ENCODE measurements around the gene MASTL. TPM values are rescaled to one million over a fixed set of nuclear protein-coding genes. Genes with fewer than 3 reads are reported as not detected.
"Not testable (repeated sequence)": the region's sequence is repeated elsewhere in the genome, so short reads cannot be mapped to it uniquely, and the experiment has no call there.

Gene MASTL
- total RNA-seq, 4 donors from 2014 or later: 7.2 to 13.0 (median 9.9) TPM

DNA sequence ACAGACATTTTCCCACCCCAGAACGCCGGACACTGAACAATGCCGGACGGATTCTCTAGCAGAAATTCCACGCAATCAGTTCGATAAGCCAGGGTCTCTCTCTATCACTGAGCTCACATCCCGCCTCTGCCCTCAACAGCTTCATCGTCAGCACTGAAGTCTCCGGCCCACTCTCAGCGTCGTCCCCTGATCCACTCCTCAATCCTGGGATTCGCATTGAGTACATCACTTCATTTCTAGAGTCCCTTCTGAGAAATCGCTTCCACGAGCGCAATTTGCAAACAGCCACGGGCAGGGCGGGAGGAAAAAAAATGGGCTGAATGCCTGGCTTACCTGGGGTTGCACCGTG is 1.3 kb upstream of the MASTL start:
- Histone ChIP-seq H3K27ac (peak overlapping the region; percentile 99), H3K4me1 (peaks cover 40% of the 10 kb centered on the region), H3K4me3 (peak overlapping the region; percentile 85), H3K27me3 (no peaks in the 10 kb centered on the region), H3K36me3 (peaks cover 3% of the 10 kb centered on the region), H3K9me3 (no peaks in the 10 kb centered on the region)
- WGBS: 0% methylated on average over 16 of the region's 18 CpGs
- DNase-seq (ENCODE audit: low spot score in 2 of 2): no peak
- TF ChIP-seq EP300 (IDR thresholded peaks at IDR 0.05) (no peak), POLR2A (IDR thresholded peaks at IDR 0.05) (no peak), POLR2AphosphoS5 (IDR thresholded peaks at IDR 0.05) (no peak)
- TF ChIP-seq, protein P1, sequence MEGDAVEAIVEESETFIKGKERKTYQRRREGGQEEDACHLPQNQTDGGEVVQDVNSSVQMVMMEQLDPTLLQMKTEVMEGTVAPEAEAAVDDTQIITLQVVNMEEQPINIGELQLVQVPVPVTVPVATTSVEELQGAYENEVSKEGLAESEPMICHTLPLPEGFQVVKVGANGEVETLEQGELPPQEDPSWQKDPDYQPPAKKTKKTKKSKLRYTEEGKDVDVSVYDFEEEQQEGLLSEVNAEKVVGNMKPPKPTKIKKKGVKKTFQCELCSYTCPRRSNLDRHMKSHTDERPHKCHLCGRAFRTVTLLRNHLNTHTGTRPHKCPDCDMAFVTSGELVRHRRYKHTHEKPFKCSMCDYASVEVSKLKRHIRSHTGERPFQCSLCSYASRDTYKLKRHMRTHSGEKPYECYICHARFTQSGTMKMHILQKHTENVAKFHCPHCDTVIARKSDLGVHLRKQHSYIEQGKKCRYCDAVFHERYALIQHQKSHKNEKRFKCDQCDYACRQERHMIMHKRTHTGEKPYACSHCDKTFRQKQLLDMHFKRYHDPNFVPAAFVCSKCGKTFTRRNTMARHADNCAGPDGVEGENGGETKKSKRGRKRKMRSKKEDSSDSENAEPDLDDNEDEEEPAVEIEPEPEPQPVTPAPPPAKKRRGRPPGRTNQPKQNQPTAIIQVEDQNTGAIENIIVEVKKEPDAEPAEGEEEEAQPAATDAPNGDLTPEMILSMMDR (IDR thresholded peaks at IDR 0.05): no peak

DNA sequence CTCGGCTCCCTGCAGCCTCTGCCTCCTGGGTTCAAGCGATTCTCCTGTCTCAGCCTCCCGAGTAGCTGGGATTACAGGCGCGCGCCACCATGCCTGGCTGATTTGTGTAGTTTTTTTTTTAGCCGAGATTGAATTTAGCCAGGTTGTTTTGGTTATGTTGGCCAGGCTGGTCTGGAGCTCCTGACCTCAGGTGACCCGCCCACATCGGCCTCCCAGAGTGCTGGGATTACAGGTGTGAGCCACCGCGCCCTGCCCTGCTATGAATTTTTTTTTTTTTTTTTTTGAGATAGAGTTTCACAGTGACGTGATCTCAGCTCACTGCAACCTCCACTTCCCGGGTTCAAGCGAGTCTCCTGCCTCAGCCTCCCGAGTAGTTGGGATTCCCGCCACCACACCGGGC is 1.4 kb downstream of the MASTL start:
- H3K9me3 ChIP-seq; DNase-seq (ENCODE audit: low spot score in 2 of 2); H3K27me3 ChIP-seq: not testable (repeated sequence)
- peaks cover 40% of the 10 kb centered on the region for H3K4me1 ChIP-seq
- WGBS: 86% methylated on average over 17 of the region's 17 CpGs
- H3K4me3 ChIP-seq: peak overlapping the region; percentile 85
- H3K36me3 ChIP-seq: peaks cover 25% of the 10 kb centered on the region
- H3K27ac ChIP-seq: peak overlapping the region; percentile 99

DNA sequence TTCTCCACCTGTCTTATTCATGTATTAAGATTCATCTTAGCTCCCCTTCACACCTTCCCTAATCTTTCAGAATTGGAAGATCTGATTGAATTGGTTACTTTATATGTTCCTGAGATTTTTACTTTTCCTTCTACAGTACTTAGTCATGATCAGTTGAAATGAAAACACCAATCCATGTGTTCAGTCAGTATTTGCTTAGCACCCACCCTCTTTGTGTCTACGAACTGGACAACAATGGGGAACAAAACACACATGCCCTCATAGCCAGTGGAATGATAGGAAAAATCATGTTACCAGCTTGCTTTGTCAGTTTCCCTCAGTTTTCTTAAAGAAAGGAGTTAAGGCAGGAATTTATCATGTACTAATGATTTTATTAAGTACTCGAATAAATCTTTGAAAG is 2.0 kb downstream of the MASTL start:
- TF ChIP-seq, protein P1 (IDR thresholded peaks at IDR 0.05): no peak
- TF ChIP-seq EP300 (IDR thresholded peaks at IDR 0.05) (no peak), POLR2AphosphoS5 (IDR thresholded peaks at IDR 0.05) (no peak)
- Histone ChIP-seq H3K4me3 (no peak overlapping the region), H3K27me3 (no peaks in the 10 kb centered on the region), H3K9me3 (no peaks in the 10 kb centered on the region), H3K36me3 (peaks cover 31% of the 10 kb centered on the region), H3K4me1 (peaks cover 35% of the 10 kb centered on the region), H3K27ac (no peak overlapping the region)
- WGBS: 86% methylated on average over 2 of the region's 2 CpGs
- no peak for DNase-seq (ENCODE audit: low spot score in 2 of 2)

DNA sequence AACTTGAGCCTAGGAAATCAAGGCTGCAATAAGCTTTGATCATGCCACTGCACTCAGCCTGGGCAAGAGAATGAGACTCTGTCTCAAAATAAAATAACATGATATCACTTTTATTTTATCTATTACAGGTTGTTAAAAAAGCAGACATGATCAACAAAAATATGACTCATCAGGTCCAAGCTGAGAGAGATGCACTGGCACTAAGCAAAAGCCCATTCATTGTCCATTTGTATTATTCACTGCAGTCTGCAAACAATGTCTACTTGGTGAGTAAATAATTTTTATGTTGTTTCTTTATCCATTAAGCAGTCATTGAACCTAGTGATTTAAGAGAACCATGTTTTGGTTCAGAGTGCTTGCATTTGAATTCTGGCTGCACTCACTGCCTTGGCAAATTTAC is 3.3 kb downstream of the MASTL start:
- Histone ChIP-seq H3K4me1 (peaks cover 22% of the 10 kb centered on the region), H3K9me3 (no peaks in the 10 kb centered on the region), H3K27ac (no peak overlapping the region), H3K4me3 (no peak overlapping the region), H3K36me3 (peaks cover 42% of the 10 kb centered on the region), H3K27me3 (no peaks in the 10 kb centered on the region)
- DNase-seq (ENCODE audit: low spot score in 2 of 2): no peak
- TF ChIP-seq EP300 (IDR thresholded peaks at IDR 0.05): no peak
- TF ChIP-seq POLR2A (IDR thresholded peaks at IDR 0.05): no peak
- TF ChIP-seq, protein P1 (IDR thresholded peaks at IDR 0.05): no peak
- TF ChIP-seq POLR2AphosphoS5 (IDR thresholded peaks at IDR 0.05): no peak

DNA sequence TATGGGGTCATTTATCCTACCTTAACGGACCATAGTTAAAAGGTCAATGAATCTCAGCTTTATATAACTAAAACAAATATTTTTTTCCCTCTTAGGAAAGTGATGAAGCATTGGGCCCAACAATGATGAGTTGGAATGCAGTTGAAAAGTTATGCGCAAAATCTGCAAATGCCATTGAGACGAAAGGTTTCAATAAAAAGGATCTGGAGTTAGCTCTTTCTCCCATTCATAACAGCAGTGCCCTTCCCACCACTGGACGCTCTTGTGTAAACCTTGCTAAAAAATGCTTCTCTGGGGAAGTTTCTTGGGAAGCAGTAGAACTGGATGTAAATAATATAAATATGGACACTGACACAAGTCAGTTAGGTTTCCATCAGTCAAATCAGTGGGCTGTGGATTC is 14.7 kb downstream of the MASTL start:
- WGBS: 95% methylated on average over 4 of the region's 4 CpGs
- no peaks in the 10 kb centered on the region for H3K9me3 ChIP-seq
- H3K4me1 ChIP-seq: no peaks in the 10 kb centered on the region
- no peaks in the 10 kb centered on the region for H3K27me3 ChIP-seq
- H3K27ac ChIP-seq: no peak overlapping the region
- H3K36me3 ChIP-seq: peaks cover 60% of the 10 kb centered on the region
- no peak for DNase-seq (ENCODE audit: low spot score in 2 of 2)
- no peak overlapping the region for H3K4me3 ChIP-seq
- TF ChIP-seq POLR2A (IDR thresholded peaks at IDR 0.05) (no peak), POLR2AphosphoS5 (IDR thresholded peaks at IDR 0.05) (no peak), EP300 (IDR thresholded peaks at IDR 0.05) (no peak)
- TF ChIP-seq, protein P1 (IDR thresholded peaks at IDR 0.05): no peak

DNA sequence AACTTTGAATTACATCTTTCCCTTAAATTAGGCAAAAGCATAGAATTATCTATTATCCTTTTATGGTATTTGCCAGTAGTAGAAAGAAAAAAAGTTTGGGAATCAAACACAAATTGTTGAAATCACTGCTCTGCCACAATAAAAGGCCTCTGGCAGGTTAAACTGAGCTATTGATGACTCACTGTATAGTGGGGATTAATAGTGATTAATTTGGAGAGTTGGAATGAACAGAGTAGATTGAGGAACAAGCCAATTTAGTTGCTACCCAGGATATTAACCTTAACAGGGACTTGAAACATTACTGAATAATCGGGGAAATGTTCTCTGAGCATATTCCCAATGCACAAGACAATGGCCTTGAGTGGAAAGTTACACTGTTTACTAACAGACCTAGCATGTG is 33.1 kb downstream of the MASTL start:
- WGBS: 88% methylated on average over 1 of the region's 1 CpG
- DNase-seq (ENCODE audit: low spot score in 2 of 2): no peak
- Histone ChIP-seq H3K4me3 (no peak overlapping the region), H3K27me3 (no peaks in the 10 kb centered on the region), H3K27ac (no peak overlapping the region), H3K36me3 (peaks cover 37% of the 10 kb centered on the region), H3K4me1 (no peaks in the 10 kb centered on the region), H3K9me3 (no peaks in the 10 kb centered on the region)
- TF ChIP-seq POLR2AphosphoS5 (IDR thresholded peaks at IDR 0.05) (no peak), POLR2A (IDR thresholded peaks at IDR 0.05) (no peak), EP300 (IDR thresholded peaks at IDR 0.05) (no peak)
- TF ChIP-seq, protein P1 (IDR thresholded peaks at IDR 0.05): no peak
